GM12878 (cell line): ENCODE measurements around the gene MROH8. TPM values are rescaled to one million over a fixed set of nuclear protein-coding genes. Genes with fewer than 3 reads are reported as not detected.

ENCODE experiments used
- ATF3 ChIP-seq: IDR thresholded peaks from 2 replicates; pipeline ENCODE4 v1.6.1; 2011; ENCODE audit warnings: low read depth, mild to moderate bottlenecking, low read length, moderate library complexity, borderline replicate concordance; ENCODE audit errors: extremely low read depth
- BCL11A ChIP-seq: IDR thresholded peaks from 2 replicates; pipeline ENCODE4 v1.6.1; 2011; ENCODE audit warnings: low read depth, low read length
- BCLAF1 ChIP-seq: fragments of 450-650 bp; IDR thresholded peaks from 2 replicates; pipeline ENCODE4 v1.6.1; 2017; ENCODE audit warnings: antibody characterized with exemption, mild to moderate bottlenecking, moderate library complexity
- CBX5 ChIP-seq: sonication (generic); IDR thresholded peaks from 2 replicates; pipeline ENCODE4 v1.6.1; 2016; ENCODE audit warnings: low read depth, moderate library complexity, mild to moderate bottlenecking, inconsistent platforms
- CREB1 ChIP-seq: IDR thresholded peaks from 2 replicates; pipeline ENCODE4 v1.6.1; 2012; ENCODE audit warnings: low read depth, mild to moderate bottlenecking, inconsistent platforms
- ETV6 ChIP-seq, 2 experiments: fragments of 450-650 bp in 1 of 2; IDR thresholded peaks in 1 of 2; conservative IDR thresholded peaks in 1 of 2; 2 replicates each; pipeline ENCODE4 v1.6.1; 2014; ENCODE audit warnings: antibody characterized with exemption in 1 of 2, borderline replicate concordance in 1 of 2, low read depth in 1 of 2, mild to moderate bottlenecking in 1 of 2, moderate library complexity in 1 of 2
- JUND ChIP-seq: IDR thresholded peaks from 2 replicates; pipeline ENCODE4 v1.6.1; 2012; ENCODE audit warnings: low read depth, mild to moderate bottlenecking, low read length, improper control_type of control experiment, moderate library complexity
- KAT2A ChIP-seq: conservative IDR thresholded peaks from 2 replicates; pipeline ENCODE4 v1.6.1; 2011; ENCODE audit warnings: low read depth, low read length; ENCODE audit not compliant: control insufficient read depth
- KLF5 ChIP-seq: fragments of 450-650 bp; IDR thresholded peaks from 2 replicates; pipeline ENCODE4 v1.6.1; 2014; ENCODE audit warnings: mild to moderate bottlenecking; ENCODE audit not compliant: partially characterized antibody
- MEF2A ChIP-seq: IDR thresholded peaks from 2 replicates; pipeline ENCODE4 v1.6.1; 2011; ENCODE audit warnings: low read depth, mild to moderate bottlenecking, low read length, moderate library complexity; ENCODE audit not compliant: insufficient read depth
- NFYA ChIP-seq: IDR thresholded peaks from 2 replicates; pipeline ENCODE4 v1.6.1; 2011; ENCODE audit warnings: low read depth, mild to moderate bottlenecking, low read length, improper control_type of control experiment, borderline replicate concordance
- PKNOX1 ChIP-seq: fragments of 450-650 bp; IDR thresholded peaks from 2 replicates; pipeline ENCODE4 v1.6.1; 2016; ENCODE audit warnings: mild to moderate bottlenecking
- REST ChIP-seq: IDR thresholded peaks from 2 replicates; pipeline ENCODE4 v1.6.1; 2012; ENCODE audit warnings: mild to moderate bottlenecking, low read depth, low read length
- SMAD5 ChIP-seq: IDR thresholded peaks from 2 replicates; pipeline ENCODE4 v1.6.1; 2016; ENCODE audit warnings: antibody characterized with exemption, low read depth
- SPI1 ChIP-seq: IDR thresholded peaks from 2 replicates; pipeline ENCODE4 v1.6.1; 2011; ENCODE audit warnings: low read depth, mild to moderate bottlenecking, low read length, moderate library complexity, borderline replicate concordance; ENCODE audit not compliant: insufficient read depth
- ZBTB11 ChIP-seq: fragments of 450-650 bp; formaldehyde crosslinking; IDR thresholded peaks from 2 replicates; pipeline ENCODE4 v1.5.0; 2022; ENCODE audit warnings: mild to moderate bottlenecking, missing genetic modification characterization
- polyA plus RNA-seq, 11 experiments: library from polyadenylated mRNA; depleted of rRNA in 4 of 11; unstranded in 6 of 11; stranded (reverse) in 5 of 11; fragments of >200 nt; fragmentation: Nextera tagmentation in 4 of 11; fragmentation: Illumina TruSeq in 1 of 11; extraction: Ambion mirVana in 4 of 11; extraction: Trizol in 1 of 11; gene quantifications; 1 replicate in 1 of 11; 2 replicates in 10 of 11; pipeline versions ENCODE4 v1.2.1 to v1.2.3, GENCODE V29; 2011 to 2016; ENCODE audit warnings: inconsistent platforms in 2 of 11, missing spikeins in 2 of 11, low read depth in 1 of 11
- total RNA-seq, 4 experiments: library from RNA; depleted of rRNA in 3 of 4; stranded (reverse); fragments of >200 nt in 3 of 4; fragmentation: Illumina TruSeq in 1 of 4; extraction: Trizol in 1 of 4; gene quantifications; 2 replicates each; pipeline versions ENCODE4 v1.2.1 to v1.2.3, GENCODE V29; 2013 to 2021

MROH8 gene
- total and polyA plus RNA-seq, 10 of the 15 experiments (the other 5 are each of a cell fraction or from before 2014, with no cell fraction given) = 0.16 to 2.8 (median 1.8) TPM

- no peak for TF ChIP-seq BCLAF1
- no peak for TF ChIP-seq REST
- no peak for TF ChIP-seq ZBTB11
- TF ChIP-seq MEF2A = 0 out of 2 replicates have a peak, but pooled peaks have one; percentile 34
- no peak for TF ChIP-seq BCL11A
- no peak for TF ChIP-seq JUND
- no peak for TF ChIP-seq SPI1
- TF ChIP-seq SMAD5 = 0 out of 2 replicates have a peak, but pooled peaks have one; percentile 15
- TF ChIP-seq CBX5 = 0 out of 2 replicates have a peak, but pooled peaks have one; percentile 78
- peak; percentile 56; the same call in 1 of the 2 replicates for TF ChIP-seq PKNOX1
- TF ChIP-seq CREB1 = peak; percentile 87
- no peak for TF ChIP-seq KAT2A
- no peak for TF ChIP-seq ETV6 (conservative IDR thresholded peaks at IDR 0.05 in 1 of 2, IDR thresholded peaks at IDR 0.05 in 1 of 2; ENCODE audit: borderline replicate concordance in 1 of 2, low read depth in 1 of 2)
- peak; percentile 31; the same call in 1 of the 2 replicates for TF ChIP-seq ATF3
- TF ChIP-seq NFYA = no peak
- TF ChIP-seq KLF5 = peak; percentile 85
Measured at GRCh38 chr20:37095599-37096414, 83.5 kb downstream of the MROH8 start, which contains the start of gene RBL1 (continued).
